HEK293T (cell line): ENCODE results near the gene REXO5.
"Not testable (repeated sequence)": the region's sequence is repeated elsewhere in the genome, so short reads cannot be mapped to it uniquely, and the experiment has no call there.

Experiments
- ARNT ChIP-seq: fragments of 450-650 bp; IDR thresholded peaks from 2 replicates; pipeline ENCODE4 v1.6.1; 2017; ENCODE audit warnings: mild to moderate bottlenecking
- CTBP1 ChIP-seq: fragments of 450-650 bp; IDR thresholded peaks from 2 replicates; pipeline ENCODE4 v1.6.1; 2016; ENCODE audit warnings: borderline replicate concordance
- ELF4 ChIP-seq: fragments of 450-650 bp; IDR thresholded peaks from 2 replicates; pipeline ENCODE4 v1.6.1; 2017; ENCODE audit warnings: antibody characterized with exemption
- FOXA1 ChIP-seq: fragments of 450-650 bp; IDR thresholded peaks from 2 replicates; pipeline ENCODE4 v1.6.1; 2016; ENCODE audit warnings: mild to moderate bottlenecking
- LEF1 ChIP-seq: fragments of 450-650 bp; IDR thresholded peaks from 2 replicates; pipeline ENCODE4 v1.6.1; 2017; ENCODE audit warnings: mild to moderate bottlenecking, borderline replicate concordance
- PKNOX1 ChIP-seq: fragments of 450-650 bp; IDR thresholded peaks from 2 replicates; pipeline ENCODE4 v1.6.1; 2016
- SUZ12 ChIP-seq: fragments of 450-650 bp; IDR thresholded peaks from 2 replicates; pipeline ENCODE4 v1.6.1; 2016; ENCODE audit warnings: mild to moderate bottlenecking
- ZNF384 ChIP-seq: fragments of 450-650 bp; IDR thresholded peaks from 2 replicates; pipeline ENCODE4 v1.6.1; 2016

- not testable (repeated sequence) for TF ChIP-seq FOXA1, LEF1, SUZ12, CTBP1, ARNT, ELF4, PKNOX1, ZNF384
These were observed 54.7 kb downstream of the REXO5 start for GRCh38 chr16:20860995-20861394.
